Choroid plexus epithelial cell (primary cell): ENCODE results near the gene TOMM20.
A peak's percentile ranks its signal among the peaks of the same experiment; 100 is the strongest.
"Not testable (repeated sequence)": the region's sequence is repeated elsewhere in the genome, so short reads cannot be mapped to it uniquely, and the experiment has no call there.

Source experiments
- DNase-seq: peaks from one replicate; pipeline ENCODE4 v3.0.0-alpha.2; 2010; ENCODE audit warnings: low read depth
- H3K4me3 ChIP-seq: 2 replicates; pipeline ENCODE4 v1.5.1; 2011; ENCODE audit warnings: low read depth, mild to moderate bottlenecking, control low read depth, low read length, moderate library complexity
- TF ChIP-seq, protein P1 (sequence below): conservative IDR thresholded peaks from 2 replicates; pipeline ENCODE4 v1.5.1; 2011; ENCODE audit warnings: low read depth, mild to moderate bottlenecking, control low read depth, inconsistent platforms, low read length, moderate library complexity

The TOMM20 gene

DNA sequence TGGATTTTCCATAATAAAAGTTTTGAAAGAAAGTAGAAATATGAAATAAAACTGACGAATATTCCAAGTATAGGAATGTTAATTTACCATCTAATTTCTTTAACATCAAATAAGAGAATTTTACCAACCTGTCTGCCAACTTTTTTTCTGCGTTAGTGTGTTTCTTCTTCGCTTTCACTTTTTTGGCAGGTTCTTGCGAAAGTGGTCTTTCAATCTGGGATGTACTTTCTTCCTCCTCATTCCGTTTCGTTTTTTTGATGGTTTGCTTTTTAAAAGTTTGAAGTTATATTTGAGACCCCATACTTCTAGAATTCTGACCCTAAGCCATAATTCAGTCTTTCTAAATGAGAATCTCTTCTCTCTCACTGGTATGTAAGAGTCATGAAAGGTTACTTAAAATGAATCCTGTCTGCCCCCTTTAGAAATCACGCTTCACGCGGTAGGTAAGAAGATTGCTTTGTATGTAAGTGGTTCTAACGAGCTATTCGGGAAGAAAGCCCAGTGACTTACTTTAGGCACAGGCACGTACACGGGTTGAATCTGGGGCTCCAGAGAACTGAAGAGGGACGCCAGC, 31.8 kb upstream of the TOMM20 start:
- peak; percentile 72 for DNase-seq
- peak overlapping the region; percentile 96 for H3K4me3 ChIP-seq
- TF ChIP-seq, protein P1, sequence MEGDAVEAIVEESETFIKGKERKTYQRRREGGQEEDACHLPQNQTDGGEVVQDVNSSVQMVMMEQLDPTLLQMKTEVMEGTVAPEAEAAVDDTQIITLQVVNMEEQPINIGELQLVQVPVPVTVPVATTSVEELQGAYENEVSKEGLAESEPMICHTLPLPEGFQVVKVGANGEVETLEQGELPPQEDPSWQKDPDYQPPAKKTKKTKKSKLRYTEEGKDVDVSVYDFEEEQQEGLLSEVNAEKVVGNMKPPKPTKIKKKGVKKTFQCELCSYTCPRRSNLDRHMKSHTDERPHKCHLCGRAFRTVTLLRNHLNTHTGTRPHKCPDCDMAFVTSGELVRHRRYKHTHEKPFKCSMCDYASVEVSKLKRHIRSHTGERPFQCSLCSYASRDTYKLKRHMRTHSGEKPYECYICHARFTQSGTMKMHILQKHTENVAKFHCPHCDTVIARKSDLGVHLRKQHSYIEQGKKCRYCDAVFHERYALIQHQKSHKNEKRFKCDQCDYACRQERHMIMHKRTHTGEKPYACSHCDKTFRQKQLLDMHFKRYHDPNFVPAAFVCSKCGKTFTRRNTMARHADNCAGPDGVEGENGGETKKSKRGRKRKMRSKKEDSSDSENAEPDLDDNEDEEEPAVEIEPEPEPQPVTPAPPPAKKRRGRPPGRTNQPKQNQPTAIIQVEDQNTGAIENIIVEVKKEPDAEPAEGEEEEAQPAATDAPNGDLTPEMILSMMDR, result no peak

DNA sequence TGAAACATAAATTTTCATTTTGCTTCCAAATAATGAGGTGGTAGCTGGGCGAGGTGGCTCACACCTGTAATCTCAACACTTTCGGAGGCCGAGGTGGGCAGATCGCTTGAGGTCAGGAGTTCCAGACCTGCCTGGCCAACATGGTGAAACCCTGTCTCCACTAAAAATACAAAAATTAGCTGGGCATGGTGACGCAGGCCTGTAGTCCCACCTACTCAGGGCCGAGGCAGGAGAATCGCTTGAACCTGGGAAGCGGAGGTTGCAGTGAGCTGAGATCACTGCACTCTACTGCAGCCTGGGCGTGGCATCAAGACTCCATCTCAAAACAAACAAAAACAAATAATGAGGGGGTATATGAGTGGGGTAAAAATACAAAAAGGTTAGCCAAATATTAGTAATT, 31.3 kb upstream of the TOMM20 start:
- peak overlapping the region; percentile 96 for H3K4me3 ChIP-seq
- DNase-seq, result not testable (repeated sequence)

DNA sequence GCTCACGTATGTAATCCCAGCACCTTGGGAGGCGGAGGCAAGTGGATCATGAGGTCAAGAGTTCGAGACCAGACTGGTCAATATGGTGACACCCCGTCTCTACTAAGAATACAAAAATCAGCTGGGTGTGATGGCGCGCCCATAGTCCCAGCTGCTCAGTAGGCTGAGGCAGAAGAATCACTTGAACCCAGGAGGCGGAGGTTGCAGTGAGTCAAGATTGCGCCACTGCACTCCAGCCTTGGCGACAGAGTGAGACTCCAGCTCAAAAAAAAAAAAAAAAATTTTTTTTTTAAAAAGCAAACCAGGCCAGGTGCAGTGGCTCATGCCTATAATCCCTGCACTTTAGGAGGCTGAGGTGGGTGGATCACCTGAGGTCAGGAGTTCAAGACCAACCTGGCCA, 30.6 kb upstream of the TOMM20 start:
- H3K4me3 ChIP-seq, DNase-seq: not testable (repeated sequence)

DNA sequence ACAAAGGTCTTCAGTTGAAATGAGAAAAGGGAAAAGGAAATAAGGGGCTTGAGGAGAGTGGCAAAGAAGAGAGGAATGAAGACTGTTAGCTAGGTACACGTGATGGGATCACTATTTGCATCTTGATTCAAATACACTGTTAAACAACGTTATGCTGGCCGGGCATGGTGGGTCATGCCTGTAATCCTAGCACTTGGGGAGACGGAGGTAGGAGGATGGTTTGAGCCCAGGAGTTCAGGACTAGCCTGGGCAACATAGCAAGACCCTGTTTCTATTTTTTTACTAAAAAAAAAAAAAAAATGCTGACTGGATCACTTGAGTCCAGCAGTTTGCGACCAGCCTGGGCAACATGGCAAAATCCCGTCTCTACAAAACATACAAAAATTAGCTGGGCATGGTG, 30.0 kb upstream of the TOMM20 start:
- DNase-seq, result no peak
- TF ChIP-seq, protein P1, result no peak
- H3K4me3 ChIP-seq, result no peak overlapping the region

DNA sequence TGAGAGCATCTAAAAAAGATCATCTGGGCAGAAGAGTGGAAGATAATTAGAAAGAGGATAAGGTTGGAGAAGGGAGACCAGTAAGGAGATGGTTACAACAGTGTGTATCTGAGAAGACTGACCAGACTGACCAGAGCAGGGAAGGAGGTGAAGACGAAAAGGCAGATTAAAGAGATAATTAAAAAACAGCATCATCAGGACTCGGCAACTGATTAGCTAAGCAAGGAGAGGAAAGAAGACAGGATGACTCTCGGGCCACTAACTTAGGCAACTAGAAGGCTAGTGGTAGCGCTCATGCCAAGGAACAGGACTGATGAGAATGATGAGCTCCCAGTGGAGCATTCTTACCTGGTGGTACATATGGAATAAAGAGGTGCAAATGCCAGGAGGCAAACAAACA, 28.5 kb upstream of the TOMM20 start:
- H3K4me3 ChIP-seq, result no peak overlapping the region
- TF ChIP-seq, protein P1, result no peak
- no peak for DNase-seq

DNA sequence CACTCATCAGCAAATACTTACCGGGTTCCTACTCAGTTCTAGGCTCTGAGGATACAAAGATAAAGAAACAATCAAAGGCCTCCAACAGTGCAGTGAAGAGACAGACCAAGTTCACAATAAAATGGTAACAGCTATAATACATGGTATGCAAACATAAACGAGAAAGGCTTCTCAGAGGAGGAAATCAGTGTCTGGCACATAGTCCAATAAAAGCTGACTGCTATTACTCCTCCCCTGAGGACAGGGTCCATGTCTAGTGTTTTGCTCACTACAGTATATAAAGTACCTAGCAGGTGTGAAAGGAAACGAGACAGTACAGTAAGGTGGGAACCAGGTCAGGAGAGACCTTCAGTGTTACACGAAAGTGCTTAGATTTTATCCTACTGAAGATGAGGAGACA, 28.1 kb upstream of the TOMM20 start:
- H3K4me3 ChIP-seq, result no peak overlapping the region
- DNase-seq, result no peak
- TF ChIP-seq, protein P1, result no peak

DNA sequence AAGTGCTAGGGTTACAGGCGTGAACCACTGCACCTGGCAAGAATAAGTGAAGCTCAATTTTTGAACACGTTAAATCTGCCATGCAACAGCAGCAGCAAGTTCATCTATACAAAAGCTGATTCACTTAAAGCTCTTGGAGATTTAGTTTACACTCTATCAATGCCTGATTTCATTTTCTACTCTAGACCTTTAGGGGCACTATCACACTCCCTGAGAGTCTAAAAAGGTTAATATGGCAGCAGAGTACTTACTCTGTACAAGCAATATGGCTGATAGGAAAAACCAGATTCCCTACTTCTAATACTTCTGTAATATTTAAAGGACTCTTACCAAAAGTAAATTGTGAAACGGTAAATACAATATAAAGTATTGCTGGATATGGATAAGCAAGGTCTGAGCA, 27.6 kb upstream of the TOMM20 start:
- no peak overlapping the region for H3K4me3 ChIP-seq
- TF ChIP-seq, protein P1, result no peak
- no peak for DNase-seq

DNA sequence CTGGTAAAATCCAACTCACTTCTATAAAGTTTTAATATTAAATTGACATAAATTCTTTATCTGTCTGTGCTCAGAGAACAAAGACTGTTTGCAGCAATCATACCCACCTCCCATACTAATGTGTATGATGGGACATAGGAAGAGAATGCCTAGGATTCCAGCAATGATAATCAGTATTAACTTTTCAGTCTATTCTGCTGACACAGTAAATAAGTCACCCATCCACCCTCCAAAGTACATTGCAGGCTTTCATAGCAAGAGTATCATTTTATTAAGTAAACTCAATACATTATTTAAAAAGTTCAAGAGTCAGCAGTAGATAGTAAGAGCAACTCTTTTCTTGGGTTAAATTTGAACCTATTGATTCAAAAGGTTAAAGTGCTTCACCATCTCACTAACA, 23.6 kb upstream of the TOMM20 start:
- DNase-seq, result no peak
- TF ChIP-seq, protein P1, result no peak
- no peak overlapping the region for H3K4me3 ChIP-seq
